ENCODE results near the gene HYDIN. TPM values are rescaled to one million over a fixed set of nuclear protein-coding genes. Genes with fewer than 3 reads are reported as not detected.
"Not testable (repeated sequence)": the region's sequence is repeated elsewhere in the genome, so short reads cannot be mapped to it uniquely, and the experiment has no call there.

HYDIN gene
- total RNA-seq, 1 donor from 2014 or later = 2.7 TPM

GRCh38 chr16:70954922-70955321, 275.6 kb downstream of the HYDIN start:
- H3K36me3 ChIP-seq; H3K27me3 ChIP-seq; H3K4me3 ChIP-seq; intact Hi-C loops (cut with DNase I); H3K27ac ChIP-seq; H3K9me3 ChIP-seq; ATAC-seq; DNase-seq; H3K4me1 ChIP-seq: not testable (repeated sequence)

- DNase-seq; ATAC-seq; H3K27me3 ChIP-seq; H3K27ac ChIP-seq; intact Hi-C loops (cut with DNase I); H3K4me1 ChIP-seq; H3K9me3 ChIP-seq; H3K36me3 ChIP-seq; H3K4me3 ChIP-seq: not testable (repeated sequence)
Observed at GRCh38 chr16:70953824-70954223, 276.7 kb downstream of the HYDIN start.

GRCh38 chr16:70943551-70943950, 287.0 kb downstream of the HYDIN start:
- intact Hi-C loops (cut with DNase I); ATAC-seq; H3K9me3 ChIP-seq; H3K4me1 ChIP-seq; H3K4me3 ChIP-seq; H3K36me3 ChIP-seq; DNase-seq; H3K27ac ChIP-seq; H3K27me3 ChIP-seq: not testable (repeated sequence)

GRCh38 chr16:70939690-70940359, 290.7 kb downstream of the HYDIN start:
- H3K9me3 ChIP-seq; H3K27ac ChIP-seq; H3K36me3 ChIP-seq; DNase-seq; H3K4me3 ChIP-seq; H3K4me1 ChIP-seq; intact Hi-C loops (cut with DNase I); H3K27me3 ChIP-seq; ATAC-seq: not testable (repeated sequence)

GRCh38 chr16:70936781-70937525, 293.6 kb downstream of the HYDIN start:
- H3K36me3 ChIP-seq; DNase-seq; H3K27me3 ChIP-seq; H3K27ac ChIP-seq; H3K4me3 ChIP-seq; H3K9me3 ChIP-seq; intact Hi-C loops (cut with DNase I); H3K4me1 ChIP-seq: not testable (repeated sequence)
- ATAC-seq = peak; percentile 20

GRCh38 chr16:70935325-70935724, 295.2 kb downstream of the HYDIN start:
- H3K9me3 ChIP-seq; intact Hi-C loops (cut with DNase I); H3K27ac ChIP-seq; H3K4me3 ChIP-seq; H3K27me3 ChIP-seq; H3K4me1 ChIP-seq; H3K36me3 ChIP-seq; ATAC-seq; DNase-seq: not testable (repeated sequence)

GRCh38 chr16:70933746-70934145, 296.8 kb downstream of the HYDIN start:
- H3K27me3 ChIP-seq; H3K36me3 ChIP-seq; DNase-seq; H3K4me3 ChIP-seq; intact Hi-C loops (cut with DNase I); H3K4me1 ChIP-seq; ATAC-seq; H3K27ac ChIP-seq; H3K9me3 ChIP-seq: not testable (repeated sequence)

- DNase-seq; intact Hi-C loops (cut with DNase I); H3K27me3 ChIP-seq; H3K36me3 ChIP-seq; ATAC-seq; H3K9me3 ChIP-seq; H3K4me3 ChIP-seq; H3K27ac ChIP-seq; H3K4me1 ChIP-seq: not testable (repeated sequence)
Observed at GRCh38 chr16:70930757-70931156, 299.8 kb downstream of the HYDIN start.

GRCh38 chr16:70922164-70922563, 308.4 kb downstream of the HYDIN start:
- DNase-seq = not testable (repeated sequence)

GRCh38 chr16:70920661-70921060, 309.9 kb downstream of the HYDIN start:
- H3K36me3 ChIP-seq; intact Hi-C loops (cut with DNase I); H3K9me3 ChIP-seq; ATAC-seq; DNase-seq; H3K27ac ChIP-seq; H3K4me1 ChIP-seq; H3K4me3 ChIP-seq; H3K27me3 ChIP-seq: not testable (repeated sequence)

More at GRCh38 chr16:70922164-70922563, 308.4 kb downstream of the HYDIN start:
- H3K27me3 ChIP-seq; H3K27ac ChIP-seq; H3K4me3 ChIP-seq; intact Hi-C loops (cut with DNase I); ATAC-seq; H3K36me3 ChIP-seq; H3K4me1 ChIP-seq; H3K9me3 ChIP-seq: not testable (repeated sequence)

- H3K4me1 ChIP-seq; ATAC-seq; H3K4me3 ChIP-seq; intact Hi-C loops (cut with DNase I); DNase-seq; H3K9me3 ChIP-seq; H3K27ac ChIP-seq; H3K27me3 ChIP-seq; H3K36me3 ChIP-seq: not testable (repeated sequence)
Observed at GRCh38 chr16:70888208-70888607, 342.3 kb downstream of the HYDIN start.

GRCh38 chr16:70884652-70885051, 345.9 kb downstream of the HYDIN start:
- DNase-seq; H3K4me3 ChIP-seq; ATAC-seq; H3K27ac ChIP-seq; H3K4me1 ChIP-seq; H3K36me3 ChIP-seq; intact Hi-C loops (cut with DNase I); H3K9me3 ChIP-seq; H3K27me3 ChIP-seq: not testable (repeated sequence)

- H3K4me1 ChIP-seq; intact Hi-C loops (cut with DNase I); H3K4me3 ChIP-seq; ATAC-seq; DNase-seq; H3K36me3 ChIP-seq; H3K27me3 ChIP-seq; H3K9me3 ChIP-seq; H3K27ac ChIP-seq: not testable (repeated sequence)
Observed at GRCh38 chr16:70882311-70882710, 348.2 kb downstream of the HYDIN start.

GRCh38 chr16:70877895-70878294, 352.6 kb downstream of the HYDIN start:
- DNase-seq; H3K27me3 ChIP-seq; H3K4me3 ChIP-seq; intact Hi-C loops (cut with DNase I); H3K36me3 ChIP-seq; H3K4me1 ChIP-seq; H3K27ac ChIP-seq; ATAC-seq; H3K9me3 ChIP-seq: not testable (repeated sequence)

Data from upper lobe of right lung (tissue), 1 donor.